GM06990 (cell line): Measurements from ENCODE around the gene KIF21B.

Source experiments
- DNase-seq: peaks from one replicate; pipeline ENCODE4 v3.0.0-alpha.2; 2011; ENCODE audit not compliant: insufficient read length; ENCODE audit errors: extremely low read depth
- H3K27me3 ChIP-seq: replicated peaks from 2 replicates; pipeline ENCODE4 v1.6.0; 2011; ENCODE audit warnings: low read length; ENCODE audit not compliant: control insufficient read depth, insufficient read depth
- H3K36me3 ChIP-seq: 2 replicates; pipeline ENCODE4 v1.5.1; 2011; ENCODE audit warnings: low read length; ENCODE audit not compliant: control insufficient read depth, insufficient read depth
- H3K4me3 ChIP-seq: replicated peaks from 2 replicates; pipeline ENCODE4 v1.5.1; 2011; ENCODE audit warnings: low read depth, mild to moderate bottlenecking, control low read depth, low read length
- TF ChIP-seq, protein P1 (sequence below): IDR thresholded peaks from 2 replicates; pipeline ENCODE4 v1.5.1; 2011; ENCODE audit warnings: low read length, control low read depth, mild to moderate bottlenecking, inconsistent platforms; ENCODE audit not compliant: insufficient read depth, poor library complexity, severe bottlenecking

The KIF21B gene

DNA sequence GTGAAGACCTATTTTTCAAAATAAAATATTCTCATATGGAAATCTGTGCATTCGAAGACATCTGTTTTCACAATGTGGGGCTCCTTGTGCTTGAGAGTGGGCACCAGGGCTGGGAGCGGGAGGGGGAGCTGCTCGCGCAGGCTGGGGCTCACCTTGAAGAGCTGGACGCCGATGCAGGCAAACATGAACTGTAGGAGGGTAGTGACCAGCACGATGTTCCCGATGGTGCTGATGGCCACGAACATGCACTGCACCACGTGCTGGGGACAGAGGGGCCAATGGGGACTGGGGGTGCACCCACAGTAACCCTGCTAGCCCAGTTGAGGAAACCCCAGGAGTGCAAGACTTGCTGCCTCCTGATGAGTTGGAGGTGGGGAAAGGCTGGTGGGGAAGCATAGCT is 42.2 kb upstream of the KIF21B start:
- TF ChIP-seq, protein P1, sequence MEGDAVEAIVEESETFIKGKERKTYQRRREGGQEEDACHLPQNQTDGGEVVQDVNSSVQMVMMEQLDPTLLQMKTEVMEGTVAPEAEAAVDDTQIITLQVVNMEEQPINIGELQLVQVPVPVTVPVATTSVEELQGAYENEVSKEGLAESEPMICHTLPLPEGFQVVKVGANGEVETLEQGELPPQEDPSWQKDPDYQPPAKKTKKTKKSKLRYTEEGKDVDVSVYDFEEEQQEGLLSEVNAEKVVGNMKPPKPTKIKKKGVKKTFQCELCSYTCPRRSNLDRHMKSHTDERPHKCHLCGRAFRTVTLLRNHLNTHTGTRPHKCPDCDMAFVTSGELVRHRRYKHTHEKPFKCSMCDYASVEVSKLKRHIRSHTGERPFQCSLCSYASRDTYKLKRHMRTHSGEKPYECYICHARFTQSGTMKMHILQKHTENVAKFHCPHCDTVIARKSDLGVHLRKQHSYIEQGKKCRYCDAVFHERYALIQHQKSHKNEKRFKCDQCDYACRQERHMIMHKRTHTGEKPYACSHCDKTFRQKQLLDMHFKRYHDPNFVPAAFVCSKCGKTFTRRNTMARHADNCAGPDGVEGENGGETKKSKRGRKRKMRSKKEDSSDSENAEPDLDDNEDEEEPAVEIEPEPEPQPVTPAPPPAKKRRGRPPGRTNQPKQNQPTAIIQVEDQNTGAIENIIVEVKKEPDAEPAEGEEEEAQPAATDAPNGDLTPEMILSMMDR, result no peak
- Histone ChIP-seq H3K27me3 (no peaks in the 10 kb centered on the region; the same call in 1 of the 2 replicates), H3K36me3 (no peaks in the 10 kb centered on the region), H3K4me3 (no peak overlapping the region)
- DNase-seq, result no peak

DNA sequence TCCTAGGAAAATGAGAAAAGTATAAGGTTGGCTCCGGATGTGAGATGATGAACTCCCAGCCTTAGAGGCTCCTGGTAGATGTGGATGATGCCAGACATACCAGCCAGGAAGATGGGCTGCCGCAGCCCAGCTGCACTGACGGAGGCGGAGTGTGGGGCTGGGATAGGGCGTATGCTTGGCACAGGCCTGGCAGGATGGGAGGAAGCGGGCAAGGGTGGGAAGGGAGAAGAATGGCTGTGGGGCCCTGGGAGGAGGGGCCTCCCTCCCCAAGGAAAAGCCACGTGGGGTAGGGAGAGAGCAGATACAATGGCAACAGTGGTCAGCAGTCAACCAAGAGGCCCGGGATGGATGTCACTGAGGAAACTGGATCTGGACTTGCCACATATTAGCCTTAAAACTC is 41.3 kb upstream of the KIF21B start:
- H3K36me3 ChIP-seq, result no peaks in the 10 kb centered on the region
- no peaks in the 10 kb centered on the region; the same call in 1 of the 2 replicates for H3K27me3 ChIP-seq
- H3K4me3 ChIP-seq, result no peak overlapping the region
- no peak for DNase-seq
- TF ChIP-seq, protein P1, result no peak

- no peaks in the 10 kb centered on the region for H3K36me3 ChIP-seq
- H3K4me3 ChIP-seq, result no peak overlapping the region
- DNase-seq, result no peak
- H3K27me3 ChIP-seq, result no peaks in the 10 kb centered on the region; the same call in 1 of the 2 replicates
- TF ChIP-seq, protein P1, result no peak
Observed at GRCh38 chr1:201063145-201063544, 39.6 kb upstream of the KIF21B start.

DNA sequence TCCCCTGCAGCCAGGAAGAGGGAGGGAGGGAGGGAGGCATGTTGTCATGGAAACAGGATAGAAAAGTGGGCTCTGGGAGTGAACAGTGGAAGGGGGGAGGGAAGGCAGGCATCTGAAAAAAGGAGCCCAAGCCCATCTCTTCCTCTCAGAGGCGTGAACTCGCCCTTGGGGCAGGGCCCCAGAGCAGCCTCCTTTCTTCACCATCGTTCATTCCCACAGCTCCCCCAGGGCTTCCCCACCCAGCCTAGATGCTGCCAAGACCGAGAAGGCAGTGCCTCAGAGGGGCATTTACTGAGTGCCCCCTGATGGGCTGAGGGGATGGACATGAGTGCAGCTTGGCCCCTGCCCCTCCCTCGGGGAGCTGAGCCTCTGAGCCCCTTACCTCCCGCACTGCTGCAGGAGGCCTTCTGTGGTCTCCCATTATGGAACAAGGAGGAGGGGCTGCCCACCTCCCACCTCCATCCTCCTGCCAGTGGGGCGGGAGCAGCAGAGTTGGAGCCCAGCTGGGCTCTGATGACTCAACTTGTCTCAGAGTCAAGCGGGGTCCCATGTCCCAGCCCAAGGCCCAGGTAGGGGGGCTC is 39.1 kb upstream of the KIF21B start:
- TF ChIP-seq, protein P1, result no peak
- DNase-seq, result no peak
- H3K27me3 ChIP-seq, result no peaks in the 10 kb centered on the region; the same call in 1 of the 2 replicates
- no peaks in the 10 kb centered on the region for H3K36me3 ChIP-seq
- H3K4me3 ChIP-seq, result no peak overlapping the region

GRCh38 chr1:201061886-201062285 is 38.4 kb upstream of the KIF21B start:
- H3K4me3 ChIP-seq, result no peak overlapping the region
- no peaks in the 10 kb centered on the region; the same call in 1 of the 2 replicates for H3K27me3 ChIP-seq
- no peak for DNase-seq

More at GRCh38 chr1:201061886-201062285, 38.4 kb upstream of the KIF21B start:
- TF ChIP-seq, protein P1, result no peak
- H3K36me3 ChIP-seq, result no peaks in the 10 kb centered on the region
